Midbrain (tissue), 1 donor: Measurements from ENCODE around the gene LRRC3C.
A peak's percentile ranks its signal among the peaks of the same experiment; 100 is the strongest.
"Not testable (repeated sequence)": the region's sequence is repeated elsewhere in the genome, so short reads cannot be mapped to it uniquely, and the experiment has no call there.

Source experiments
- DNase-seq: peaks from one replicate; lab custom pipeline; 2025; lab: John Stamatoyannopoulos, UW

The LRRC3C gene

GRCh38 chr17:39927101-39927928 is at the start of gene LRRC3C, which contains the start of gene ORMDL3:
Gene LRRC3C, plus strand, starts transcription at chr17:39927732. Its CDS starts 13,792 bp downstream, at chr17:39941524.
Gene ORMDL3, minus strand, starts transcription at chr17:39927601. Its CDS starts 3,398 bp downstream, at chr17:39924203.
- peak; percentile 96 for DNase-seq

DNA sequence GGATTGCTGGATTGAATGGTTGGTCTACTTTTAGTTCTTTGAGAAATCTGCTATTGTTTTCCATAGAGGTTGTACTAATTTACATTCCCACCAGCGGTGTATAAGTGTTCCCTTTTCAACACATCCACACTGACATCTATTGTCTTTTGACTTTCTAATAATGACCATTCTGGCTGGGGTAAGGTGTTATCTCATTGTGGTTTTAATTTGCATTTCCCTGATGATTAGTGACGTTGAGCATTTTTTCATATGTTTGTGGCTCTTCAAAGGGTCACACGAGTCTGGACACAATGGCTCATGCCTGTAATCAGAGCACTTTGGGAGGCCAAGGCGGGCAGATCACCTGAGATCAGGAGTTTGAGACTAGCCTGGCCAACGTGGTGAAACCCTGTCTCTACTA is 41.4 kb upstream of the LRRC3C start:
- DNase-seq = not testable (repeated sequence)

DNA sequence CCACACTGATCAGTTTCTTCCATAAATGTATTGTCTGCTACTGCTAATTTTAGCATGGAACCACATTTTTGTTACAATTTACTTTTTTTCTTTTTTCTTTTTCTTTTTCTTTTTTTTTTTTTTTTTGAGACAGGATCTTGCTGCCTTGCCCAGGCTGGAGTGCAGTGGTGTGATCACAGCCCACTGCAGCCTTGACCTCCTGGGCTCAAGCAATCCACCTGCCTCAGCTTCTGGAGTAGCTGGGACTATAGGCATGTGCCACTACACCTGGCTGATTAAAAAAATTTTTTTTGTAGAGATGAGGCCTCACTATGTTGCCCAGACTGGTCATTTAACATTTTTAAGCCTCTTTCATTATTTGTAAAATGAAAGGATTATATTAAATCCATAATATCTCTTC is 40.5 kb upstream of the LRRC3C start:
- no peak for DNase-seq

- DNase-seq = no peak
These were observed 38.3 kb upstream of the LRRC3C start for GRCh38 chr17:39889200-39889599.

DNA sequence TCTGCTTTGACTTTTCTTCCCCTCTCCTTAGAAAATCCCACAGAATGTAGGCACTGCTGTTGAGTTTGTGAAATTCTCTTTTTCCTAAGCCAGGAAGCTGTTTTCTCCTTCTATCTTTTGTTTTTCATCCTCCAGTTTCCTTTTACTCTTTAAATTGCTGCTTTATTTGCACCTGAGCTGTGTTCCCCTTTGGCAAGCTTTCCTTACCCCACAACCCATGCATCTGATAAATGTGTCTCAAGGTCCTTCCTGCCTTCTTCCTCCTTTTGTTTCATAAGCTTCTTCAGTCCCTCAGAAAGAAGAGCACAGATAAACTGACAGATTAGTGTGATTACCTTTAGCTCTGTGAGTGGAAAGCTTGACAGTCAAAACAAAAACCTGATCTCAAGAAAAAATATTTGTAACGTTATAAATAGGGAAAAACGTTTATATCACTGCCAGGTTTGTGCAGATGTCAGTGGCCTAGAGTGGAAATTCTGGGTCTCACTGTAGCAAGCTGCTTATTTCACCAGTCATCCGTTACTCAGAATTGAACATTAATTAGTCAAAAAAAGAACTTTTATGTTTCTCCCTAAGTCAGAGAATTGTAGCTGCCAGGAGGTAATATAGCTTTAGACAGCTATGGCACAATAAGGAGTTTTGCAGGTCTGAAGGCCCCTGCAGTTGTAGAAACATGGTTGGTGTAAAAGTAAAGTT is 32.7 kb upstream of the LRRC3C start:
- DNase-seq = no peak

GRCh38 chr17:39898088-39898487 is 29.4 kb upstream of the LRRC3C start:
- DNase-seq = no peak

- no peak for DNase-seq
These were observed 28.3 kb upstream of the LRRC3C start for GRCh38 chr17:39899215-39899614.

DNA sequence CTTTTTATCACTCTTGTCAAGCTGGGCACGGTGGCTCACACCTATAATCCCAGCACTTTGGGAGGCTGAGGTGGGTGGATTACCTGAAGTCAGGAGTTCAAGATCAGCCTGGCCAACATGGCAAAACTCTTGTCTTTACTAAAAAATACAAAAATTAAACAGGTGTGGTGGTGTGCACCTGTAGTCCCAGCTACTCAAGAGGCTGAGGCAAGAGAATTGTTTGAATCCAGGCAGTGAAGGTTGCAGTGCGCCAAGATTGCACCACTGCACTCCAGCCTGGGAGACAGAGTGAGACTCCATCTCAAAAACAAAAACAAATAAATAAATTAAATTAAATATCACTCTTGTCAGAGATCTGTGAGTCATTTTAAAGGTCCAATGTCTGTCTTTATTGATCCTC is 25.5 kb upstream of the LRRC3C start:
- DNase-seq = not testable (repeated sequence)

GRCh38 chr17:39903158-39903884 is 24.2 kb upstream of the LRRC3C start:
- DNase-seq = no peak

DNA sequence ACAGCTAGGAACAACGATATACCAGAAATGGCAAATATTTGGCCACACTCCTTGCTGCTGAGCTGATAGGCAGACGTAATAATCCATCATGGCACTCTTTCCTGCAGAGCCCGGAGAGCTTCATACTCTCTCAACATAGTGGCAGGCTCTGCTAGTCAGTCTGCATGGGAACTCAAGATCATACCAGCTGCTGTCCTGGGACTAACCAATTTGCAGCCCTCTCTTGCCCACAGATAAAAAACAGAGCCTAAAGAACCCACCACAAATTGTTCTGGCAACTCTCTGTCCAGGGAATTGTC is 22.6 kb upstream of the LRRC3C start:
- DNase-seq = no peak

- no peak for DNase-seq
These were observed 18.7 kb upstream of the LRRC3C start for GRCh38 chr17:39908789-39909352.

- DNase-seq = no peak
These were observed 13.5 kb upstream of the LRRC3C start for GRCh38 chr17:39913989-39914388.

GRCh38 chr17:39915559-39915958 is 12.0 kb upstream of the LRRC3C start:
- DNase-seq = no peak

DNA sequence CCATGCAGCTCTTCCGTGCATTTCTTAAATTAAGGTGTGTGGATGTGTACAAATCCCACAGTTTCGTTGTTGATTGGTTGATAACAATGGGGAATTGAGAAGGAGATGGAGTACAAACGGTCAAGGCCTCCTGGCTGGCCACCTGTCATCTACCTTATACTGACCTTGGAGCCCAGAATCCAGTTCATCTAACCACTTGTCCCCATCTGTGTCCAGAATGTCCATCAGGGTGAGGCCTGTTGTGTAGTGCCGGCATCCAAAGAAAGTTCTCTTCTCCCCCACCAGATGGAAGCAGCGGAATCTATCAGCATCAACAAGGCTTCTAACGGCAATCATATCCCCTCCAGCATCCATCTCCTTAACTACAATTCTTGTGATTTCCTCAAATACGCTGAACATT is 10.6 kb upstream of the LRRC3C start:
- DNase-seq = no peak

GRCh38 chr17:39919087-39919683 is 8.3 kb upstream of the LRRC3C start:
- DNase-seq = no peak

- no peak for DNase-seq
These were observed 7.0 kb upstream of the LRRC3C start for GRCh38 chr17:39920218-39921210.

DNA sequence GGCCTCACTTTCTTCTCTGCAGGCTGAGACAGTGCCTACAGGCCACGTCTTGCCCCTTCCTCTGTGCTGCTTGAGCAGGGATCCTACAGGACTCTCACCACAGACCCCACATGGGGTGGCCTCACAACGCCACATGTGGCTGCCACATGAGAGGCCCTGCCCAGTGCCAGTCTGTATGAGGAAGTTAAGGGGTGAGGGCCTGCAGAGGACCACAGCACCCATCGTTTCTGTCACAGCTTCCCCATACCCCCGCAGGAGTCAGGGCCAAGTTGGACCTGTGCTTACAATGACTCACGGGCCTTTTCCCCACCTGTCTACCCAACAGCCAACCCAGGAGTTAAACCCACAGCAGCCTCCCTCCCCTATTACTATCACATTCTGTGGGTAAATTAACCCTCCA is 6.2 kb upstream of the LRRC3C start:
- DNase-seq = no peak

DNA sequence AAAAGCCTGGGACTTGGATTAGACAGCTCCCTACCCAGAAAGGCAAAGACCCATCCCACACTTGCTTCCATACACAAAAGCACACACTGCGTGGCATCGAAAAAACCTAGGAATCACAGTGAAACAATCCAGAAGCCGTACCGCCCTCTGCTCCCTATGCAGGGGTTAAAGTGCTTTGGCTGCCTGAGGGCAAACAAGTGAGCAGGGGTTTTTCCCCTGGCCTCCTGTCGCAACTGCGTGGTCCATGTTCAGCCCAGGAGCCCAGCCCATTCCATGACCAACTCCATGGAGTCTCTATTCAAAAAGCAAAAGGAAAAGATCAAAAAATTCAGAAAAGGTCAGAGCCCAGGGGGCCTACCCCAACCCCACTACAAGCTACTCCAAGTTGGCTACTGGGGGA is 5.5 kb upstream of the LRRC3C start:
- no peak for DNase-seq

GRCh38 chr17:39923230-39923629 is 4.3 kb upstream of the LRRC3C start:
- DNase-seq = no peak

DNA sequence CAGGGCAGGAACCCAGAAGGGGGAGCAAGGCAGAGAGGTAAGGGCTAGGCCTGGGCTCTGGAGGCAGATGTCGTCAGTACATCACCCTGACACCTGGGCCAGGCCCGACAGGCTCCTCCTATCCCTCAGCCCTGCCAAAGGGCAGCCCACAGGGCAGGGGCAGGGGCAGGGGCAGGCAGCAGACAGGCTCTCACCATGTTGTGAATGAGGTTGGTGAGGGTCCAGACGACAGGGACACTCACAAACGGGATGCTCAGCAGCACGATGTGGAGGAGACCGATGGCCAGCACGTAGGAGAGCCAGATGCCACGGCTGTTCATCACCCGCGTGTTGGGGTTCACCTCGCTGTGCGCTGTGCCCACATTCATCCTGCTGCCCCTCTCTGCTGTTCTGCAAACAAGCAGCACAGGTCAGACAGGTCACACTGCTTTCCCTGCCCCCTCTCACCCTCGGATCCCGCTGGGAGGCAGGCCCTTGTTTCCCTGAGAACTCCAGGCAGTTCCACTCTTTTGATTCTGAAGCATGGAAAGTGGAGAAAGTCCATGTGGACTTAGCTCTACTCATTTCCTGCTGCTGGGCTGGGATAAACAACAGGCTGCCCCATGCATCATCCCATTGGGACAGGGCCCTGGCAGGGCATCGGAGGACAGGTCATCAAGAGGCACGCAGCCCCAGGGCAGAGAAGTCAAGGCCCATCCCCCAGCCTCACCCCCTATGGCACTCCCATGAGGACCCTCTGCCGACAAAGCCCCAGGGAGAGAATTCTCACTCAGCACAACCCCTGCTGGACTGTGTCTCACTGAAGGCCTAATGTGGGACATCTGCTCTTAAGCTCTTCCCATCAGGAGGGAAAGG is 3.5 kb upstream of the LRRC3C start:
- no peak for DNase-seq
